GM19438 (cell line): ENCODE results near the gene SF1.

Experiments used
- ATAC-seq: cut with Tn5 transposase; IDR thresholded peaks from one replicate; pipeline ENCODE4 v1.9.1; 2021; ENCODE audit warnings: low read depth; ENCODE audit not compliant: unreplicated experiment

The SF1 gene

DNA sequence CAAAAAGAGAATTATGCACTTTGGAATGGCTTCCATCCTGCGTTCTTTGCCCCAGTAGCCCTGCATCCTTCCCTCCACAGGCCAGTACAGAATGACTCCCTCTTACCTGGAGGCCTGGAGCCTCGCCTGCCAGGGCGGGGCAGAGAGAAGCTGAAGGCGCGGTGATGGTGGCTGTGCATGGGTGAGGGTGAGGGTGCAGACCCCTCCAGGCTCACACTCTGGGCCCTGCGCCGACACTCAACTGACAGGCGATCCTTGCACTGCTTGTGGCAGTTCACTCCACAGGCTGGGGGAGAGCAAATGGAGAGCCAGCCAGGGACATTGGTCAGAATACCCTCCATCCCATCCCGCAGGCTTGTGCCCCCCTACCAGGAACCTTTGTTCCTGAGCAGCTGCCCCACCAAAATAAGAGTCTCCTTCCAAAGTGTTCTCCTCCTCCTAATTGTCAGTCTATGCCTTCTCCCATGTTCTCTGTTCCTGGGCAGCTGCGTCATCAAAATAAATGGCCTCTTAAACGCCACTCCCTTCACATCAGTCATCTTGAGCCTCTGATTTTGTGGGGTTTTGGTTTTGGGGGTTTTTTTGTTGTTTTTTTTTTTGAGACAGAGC is 49.5 kb downstream of the SF1 start:
- no peak for ATAC-seq

DNA sequence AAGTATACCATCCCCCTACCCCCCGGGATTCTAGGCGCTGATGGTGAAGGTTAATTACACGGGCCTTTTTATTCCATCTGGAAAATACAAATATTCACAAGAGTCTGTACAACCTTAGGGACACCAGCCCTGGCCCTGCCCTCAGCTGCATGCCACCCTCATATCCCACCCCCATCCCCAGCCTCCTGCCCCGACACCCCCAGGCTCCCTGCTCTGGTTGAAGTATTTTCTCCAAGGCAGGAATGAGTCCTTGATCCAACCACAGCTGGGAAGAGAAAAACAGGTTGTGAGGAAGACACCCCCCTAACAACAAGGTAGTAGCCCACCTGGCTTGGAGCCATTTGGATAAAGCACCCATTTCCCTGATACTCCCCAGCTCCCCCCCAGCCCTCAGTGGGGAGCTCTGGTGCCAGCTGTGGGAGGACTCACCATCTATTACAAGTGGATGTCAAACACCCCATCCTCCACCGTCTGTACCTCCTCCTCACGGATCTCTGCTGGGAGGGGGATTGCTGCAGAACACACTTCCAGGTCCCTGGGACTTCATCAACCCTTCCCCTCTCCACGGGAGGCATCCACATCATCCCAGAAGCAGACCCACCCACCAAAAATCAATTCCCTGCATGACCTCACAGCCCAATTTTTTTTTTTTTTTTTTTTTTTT is 51.3 kb downstream of the SF1 start:
- ATAC-seq: no peak

DNA sequence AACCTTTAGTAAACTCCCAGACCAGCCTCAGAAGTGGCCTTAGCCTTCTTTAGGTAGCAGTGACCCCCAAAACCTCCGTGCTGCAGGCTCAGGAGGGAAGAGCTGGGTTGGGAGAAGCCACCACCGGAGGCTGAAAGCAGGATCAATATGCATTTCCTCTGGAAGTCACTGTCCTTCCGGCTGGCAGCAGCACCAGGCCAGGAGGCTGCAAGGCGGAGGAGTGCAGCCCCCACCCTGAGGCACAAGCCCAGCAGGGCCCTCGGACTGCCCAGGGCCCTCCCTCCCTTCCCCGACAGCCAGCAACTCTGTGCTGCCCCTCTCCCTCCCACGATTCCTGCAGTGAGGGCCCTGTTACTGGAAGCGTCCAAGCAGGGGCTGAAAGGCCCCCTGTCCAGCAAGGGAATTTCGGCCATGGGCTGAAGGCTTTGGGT is 52.1 kb downstream of the SF1 start:
- no peak for ATAC-seq

DNA sequence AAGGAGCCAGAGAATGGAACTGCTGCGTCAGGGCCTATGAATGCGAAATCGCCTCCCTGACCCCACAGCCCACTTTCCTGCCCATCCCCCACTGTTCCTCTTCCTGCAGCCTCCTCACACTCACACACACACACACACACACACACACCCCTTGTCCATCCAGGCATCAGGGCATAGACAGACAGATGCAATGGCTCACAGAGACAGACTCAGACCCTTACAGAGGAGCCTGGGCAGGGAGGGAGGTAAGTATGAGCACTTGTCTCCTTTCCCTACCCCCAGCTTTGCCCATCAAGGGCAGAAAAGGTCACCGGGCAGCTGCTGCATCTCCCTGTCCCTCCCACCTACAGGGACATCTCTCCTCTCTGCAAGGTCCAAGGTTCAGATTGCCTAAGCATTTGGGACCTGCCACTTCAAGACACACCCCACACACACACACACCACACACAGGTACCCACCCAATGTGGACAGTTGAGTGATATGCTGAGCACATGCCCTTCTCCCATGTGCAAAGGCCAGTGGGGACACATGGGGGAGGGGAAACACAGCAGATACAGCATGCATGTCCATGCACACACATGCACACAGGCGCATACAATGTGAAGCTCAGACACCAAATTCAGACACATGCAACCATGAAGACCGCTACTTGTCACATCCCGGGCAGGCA is 53.3 kb downstream of the SF1 start:
- ATAC-seq: no peak

DNA sequence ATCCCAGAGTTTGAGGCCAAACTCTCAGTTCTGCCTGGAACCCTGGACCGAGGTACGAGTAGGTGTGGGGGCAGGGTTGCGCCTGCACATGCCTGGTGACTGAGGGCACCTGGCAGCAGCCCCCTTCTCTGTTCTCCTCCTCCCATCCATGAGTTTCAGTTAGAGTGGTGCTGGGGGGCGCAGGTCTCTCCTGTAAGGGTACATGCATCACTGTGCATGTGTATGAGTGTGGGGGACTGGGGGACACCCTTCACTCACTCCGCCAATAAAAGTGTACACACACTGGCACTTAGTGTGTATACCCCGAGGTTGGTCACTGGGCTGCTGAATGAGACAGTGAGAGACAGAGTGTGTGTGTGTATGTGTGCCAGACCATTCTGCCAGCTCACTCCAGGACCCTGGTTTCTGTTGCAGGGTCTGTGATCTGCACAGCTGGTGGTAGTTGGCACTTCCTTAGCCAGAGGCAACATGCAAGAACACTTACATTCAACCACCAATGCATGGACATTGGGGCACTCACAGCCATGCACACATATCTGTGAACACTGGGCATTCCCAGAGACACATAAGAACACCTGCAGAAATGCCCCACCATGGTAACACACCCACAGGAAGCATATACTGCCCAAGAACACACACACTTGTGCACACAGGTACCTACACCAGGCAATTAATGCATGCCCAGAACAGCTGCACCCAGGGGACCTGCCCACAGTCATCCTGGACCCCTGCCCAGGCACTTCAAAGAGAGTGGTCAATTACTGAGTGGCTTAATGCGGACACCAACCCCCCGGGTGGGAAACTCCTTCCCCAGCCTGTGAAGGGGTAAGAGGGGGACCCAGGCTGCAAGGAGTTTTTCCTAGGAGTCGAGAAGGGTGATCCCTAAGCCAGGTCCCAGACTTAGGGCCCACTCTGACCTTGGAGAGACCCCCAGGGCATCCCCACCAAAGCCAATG is 54.2 kb downstream of the SF1 start:
- ATAC-seq: no peak

DNA sequence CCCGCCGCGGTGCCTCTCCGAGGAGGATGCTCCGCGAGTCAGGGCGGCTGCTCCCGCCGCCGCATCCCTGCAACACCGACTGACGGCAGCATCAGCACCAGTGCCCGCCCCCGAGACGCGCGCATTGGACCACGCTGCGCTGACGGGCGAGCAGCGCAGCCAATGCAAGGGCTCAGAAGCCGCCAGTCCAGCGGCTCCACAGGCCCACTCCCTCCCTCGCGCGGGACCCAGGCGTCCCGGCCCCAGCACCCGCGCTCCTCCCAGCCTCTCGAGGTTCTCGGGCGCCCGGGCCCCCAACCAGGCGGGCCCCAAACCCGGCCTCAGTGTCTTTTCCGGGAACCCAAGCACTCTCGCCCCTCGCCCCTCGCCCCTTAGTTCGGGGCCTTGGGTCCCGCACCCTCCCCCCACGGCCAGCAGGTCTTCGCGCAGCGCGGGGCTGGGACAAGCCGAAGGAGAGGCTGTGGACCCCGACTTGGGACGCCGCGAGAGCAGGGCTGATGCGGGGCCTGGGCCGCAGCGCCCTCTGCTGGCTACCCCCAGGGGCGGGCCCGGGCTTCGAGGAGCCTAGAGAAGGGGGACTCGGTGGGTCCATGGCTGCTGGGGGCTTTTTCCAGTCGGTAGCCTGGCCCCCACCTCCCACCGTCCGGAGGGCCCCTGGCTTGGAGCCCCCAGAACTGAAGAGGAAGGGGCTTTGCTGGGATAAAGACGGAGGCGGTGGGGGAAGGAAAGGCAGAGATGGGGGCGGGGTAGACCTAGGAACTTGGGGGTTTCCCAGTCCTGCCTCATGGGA is 55.0 kb downstream of the SF1 start, which contains the start of gene NRXN2:
Gene NRXN2, minus strand, starts transcription at position 81 of the 790 bp plus-strand sequence. CDS start 9,498 bp downstream, outside the sequence.
- ATAC-seq: no peak

DNA sequence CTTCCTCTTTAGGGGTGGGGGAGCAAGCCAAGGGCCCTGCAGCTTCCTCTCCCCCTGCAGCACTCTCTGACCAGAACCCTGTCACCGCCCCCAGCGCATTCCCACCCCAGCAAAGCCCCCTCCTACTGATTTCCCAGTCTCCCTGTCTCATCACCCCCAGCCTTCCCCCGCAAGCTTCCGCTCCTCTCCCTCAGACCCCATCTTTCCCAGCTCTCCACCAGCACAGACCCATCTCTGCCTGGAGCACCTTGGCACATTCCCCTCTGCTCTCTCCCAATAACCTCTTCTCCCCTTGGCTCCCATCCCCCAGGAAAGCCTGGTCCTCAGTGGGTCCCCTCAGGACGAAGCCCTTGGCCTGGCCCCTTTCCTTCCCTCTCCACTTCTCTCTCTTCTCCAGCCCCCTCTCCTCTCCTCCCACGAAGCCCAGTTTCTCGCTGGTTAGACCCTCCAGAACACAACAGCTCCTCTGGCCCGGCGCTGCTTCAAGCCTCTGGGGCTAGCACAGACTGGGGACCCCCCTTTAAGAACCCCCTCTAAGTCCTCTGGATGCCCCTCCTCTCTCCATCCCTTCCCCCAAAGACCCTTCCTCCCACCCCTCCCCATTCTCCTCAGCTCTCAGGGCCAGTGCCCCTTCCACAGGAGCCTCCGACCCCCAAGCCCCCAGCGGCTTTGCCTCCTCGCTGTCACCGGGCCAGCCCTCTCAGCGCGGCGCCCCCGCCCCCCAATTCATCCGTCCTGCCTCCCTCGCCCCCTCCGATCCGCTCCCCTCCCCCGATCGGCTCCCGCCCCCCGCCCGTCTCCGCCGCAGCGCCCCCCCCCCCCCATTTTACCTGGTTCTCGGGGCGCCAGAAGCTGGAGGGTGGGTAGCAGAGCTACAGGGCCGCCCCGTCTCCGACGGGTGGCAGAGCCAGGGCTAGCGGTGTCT is 55.9 kb downstream of the SF1 start:
- no peak for ATAC-seq

DNA sequence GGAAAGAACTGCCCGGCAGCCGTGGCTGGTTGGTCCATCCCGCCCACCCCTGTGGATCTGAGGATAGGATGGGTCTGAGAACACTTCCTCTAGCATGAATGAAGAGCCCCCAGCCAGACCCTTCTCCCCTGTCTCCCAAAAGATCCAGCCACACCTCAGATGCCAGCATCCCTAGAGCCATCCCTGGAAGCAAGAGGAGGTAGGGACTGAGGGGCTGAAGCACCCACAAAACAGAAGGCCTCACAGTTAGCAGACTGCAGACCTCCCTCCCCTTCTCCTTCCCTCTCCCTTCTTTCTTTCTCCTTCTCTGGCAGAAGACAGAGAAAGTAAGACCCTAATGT is 57.0 kb downstream of the SF1 start:
- no peak for ATAC-seq

DNA sequence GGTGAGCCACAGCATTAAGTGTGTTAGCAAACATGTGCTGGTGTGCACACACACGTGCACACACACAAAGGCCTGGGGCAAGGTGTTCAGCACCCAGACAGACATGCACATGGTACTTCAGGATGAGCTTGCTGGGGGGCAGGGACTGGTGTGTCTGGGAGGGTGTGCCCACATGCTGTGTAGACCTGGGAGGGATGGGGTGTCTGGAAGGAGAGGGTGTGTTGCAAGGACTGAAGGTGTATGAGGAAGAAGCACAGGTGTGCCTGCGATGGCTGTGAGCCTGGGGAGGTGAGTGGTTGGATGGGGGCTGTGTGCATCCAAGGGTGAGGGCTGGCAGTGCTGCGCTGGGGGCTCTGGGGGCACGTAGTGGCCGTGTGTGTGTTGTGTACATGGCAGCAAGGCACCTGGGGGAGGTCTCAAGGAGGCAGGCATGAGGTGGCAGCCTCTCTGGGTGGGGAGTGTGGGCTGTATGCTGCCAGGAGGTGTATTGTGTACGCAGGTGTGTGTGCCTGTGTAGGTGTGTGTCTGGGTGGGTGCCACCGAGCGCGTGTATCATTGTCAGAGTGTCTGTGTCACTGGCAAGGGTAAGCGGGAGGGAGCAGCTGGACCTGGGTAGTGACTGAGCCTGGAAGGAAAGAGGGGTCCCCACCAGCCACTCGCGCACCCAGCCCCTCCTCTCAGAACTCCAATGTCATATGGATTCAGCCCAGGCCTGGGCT is 57.5 kb downstream of the SF1 start:
- no peak for ATAC-seq

DNA sequence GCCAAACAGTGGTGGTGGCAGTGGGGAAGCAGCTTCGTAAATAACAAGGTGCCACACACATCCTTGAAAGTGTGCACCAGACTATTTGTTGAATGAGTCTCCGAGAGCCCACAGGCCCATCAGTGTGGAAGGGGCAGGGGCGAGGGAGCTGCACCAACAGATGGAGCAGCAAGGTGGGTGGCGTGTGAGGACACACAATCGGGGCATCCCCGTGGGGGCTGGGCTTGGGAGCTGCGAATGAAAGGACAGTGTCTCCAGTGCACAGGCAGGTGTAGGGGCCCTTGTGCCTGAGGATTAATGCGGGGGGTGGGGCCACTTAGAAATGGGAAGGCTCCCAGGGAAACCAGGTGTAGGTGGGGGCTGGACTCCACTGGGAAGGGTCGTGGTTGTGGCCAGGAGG is 58.2 kb downstream of the SF1 start:
- no peak for ATAC-seq

DNA sequence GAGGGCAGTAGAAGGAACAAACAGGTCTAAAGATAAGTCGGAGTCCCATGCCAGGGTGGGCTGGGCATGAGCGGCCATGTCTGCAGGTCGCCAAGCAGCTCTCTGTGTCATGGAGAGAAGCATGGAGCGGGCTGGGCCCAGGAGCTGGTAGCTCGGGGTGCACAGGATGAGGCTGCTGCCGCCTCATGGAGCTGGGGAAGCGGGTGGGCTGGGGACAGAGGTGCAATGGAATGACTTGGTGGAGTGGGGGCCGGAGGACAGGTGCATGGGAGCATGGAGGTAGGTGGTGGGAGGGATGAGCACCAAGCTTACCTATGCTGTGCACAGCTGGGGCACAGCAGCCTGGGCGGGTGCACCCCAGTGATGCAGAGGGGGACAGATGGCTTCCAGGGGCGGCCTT is 58.9 kb downstream of the SF1 start:
- ATAC-seq: no peak

DNA sequence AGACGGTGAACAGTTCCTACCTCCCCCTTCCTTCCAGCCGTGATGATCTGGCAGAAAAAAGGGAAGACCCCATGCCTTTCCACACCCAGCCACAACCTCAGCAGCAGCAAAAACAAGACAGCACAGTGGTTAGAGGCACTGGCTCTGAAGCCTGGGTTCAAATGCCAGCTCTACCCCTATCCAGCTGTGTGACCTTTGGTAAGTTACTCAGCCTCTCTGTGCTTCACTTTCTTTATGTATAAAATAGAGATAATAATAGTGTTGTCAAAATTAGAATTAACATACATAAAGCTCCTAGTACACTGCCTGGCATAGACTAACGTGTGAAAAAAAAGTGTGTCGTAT is 59.6 kb downstream of the SF1 start:
- ATAC-seq: no peak

DNA sequence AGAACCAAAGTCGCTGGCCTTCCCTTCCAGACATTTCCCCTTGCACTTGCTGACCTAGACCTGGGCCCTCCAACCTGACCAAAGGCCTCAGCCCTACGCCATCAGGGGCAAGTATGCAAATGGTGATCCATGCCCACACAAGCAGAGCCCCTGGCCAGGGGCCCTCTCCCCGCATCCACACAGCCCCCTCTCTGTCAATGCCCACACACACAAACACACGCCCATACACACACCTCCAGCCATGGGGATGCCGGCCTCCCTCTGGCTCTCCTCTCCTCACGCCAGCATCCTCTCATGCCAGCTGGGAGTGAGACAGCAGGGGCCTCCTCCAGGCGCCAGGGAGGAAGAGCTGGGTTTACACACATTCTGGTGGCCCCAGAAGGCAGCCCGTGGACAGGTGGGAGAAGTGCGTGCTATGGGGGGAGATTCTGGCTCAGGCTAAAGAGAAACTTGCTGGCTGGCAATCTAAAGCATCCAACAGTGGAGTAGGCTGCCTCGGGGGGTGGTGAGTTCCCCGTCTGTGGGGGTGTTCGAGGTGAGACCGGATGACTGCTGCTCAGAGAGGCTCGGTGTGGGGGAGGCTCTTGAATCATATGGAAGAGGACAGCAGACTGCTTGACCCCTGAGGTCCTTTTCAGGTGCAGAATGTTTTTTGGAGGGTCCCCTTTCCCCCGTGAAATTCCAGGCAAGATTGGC is 60.1 kb downstream of the SF1 start:
- no peak for ATAC-seq

DNA sequence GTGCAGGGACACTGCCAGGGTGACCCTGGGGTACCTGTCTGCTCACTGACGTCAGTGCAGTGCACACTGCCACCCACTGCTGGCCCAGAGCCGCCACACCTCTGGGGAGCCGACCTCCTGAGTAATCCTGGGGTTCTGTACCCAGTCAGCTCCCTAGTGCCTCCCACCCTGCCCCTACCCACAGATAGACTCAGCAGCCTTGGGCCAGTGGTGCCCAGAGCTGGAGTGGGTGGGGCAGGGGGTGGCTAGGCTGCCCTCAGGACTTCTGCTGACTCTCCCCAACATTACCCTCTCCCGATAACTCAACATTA is 61.1 kb downstream of the SF1 start:
- no peak for ATAC-seq

DNA sequence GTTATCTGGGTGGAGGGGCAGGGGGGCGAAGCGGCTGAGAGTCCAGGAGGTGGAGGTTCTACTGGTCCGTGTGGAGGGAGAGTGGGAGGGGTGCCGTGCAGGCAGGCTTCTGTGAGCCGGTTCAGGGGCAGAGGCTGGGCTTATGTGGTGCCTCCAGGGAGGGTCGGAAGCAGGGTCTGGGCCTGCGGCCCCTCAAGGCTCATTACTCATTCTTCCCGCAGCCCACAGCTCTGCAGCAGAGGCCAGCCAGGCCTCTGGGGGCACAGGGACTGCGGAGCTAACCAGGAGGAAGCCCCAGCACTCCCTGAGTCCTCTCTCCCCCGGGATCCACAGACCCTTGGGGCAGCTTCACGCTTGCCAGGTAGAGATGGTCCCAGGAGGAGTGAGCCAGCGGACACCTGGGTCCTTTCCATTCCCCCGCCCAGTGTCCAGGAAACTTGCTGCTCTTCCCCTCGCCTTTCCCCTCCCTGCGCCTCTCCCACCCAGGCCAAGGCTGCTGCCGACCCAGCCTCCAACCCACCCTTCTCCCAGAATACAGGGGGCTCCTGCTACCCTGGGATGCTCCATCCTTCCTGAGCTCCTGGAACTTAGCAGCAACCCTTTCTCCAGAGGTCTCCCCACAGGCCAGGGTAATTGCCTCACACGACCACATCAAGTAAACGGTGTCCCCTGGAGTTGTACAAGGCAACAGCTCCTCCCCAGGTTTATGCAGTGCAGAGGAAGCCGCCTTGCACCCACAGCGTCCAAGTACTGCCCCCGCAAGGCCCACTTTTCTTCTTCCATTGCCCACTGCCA is 61.7 kb downstream of the SF1 start:
- no peak for ATAC-seq

DNA sequence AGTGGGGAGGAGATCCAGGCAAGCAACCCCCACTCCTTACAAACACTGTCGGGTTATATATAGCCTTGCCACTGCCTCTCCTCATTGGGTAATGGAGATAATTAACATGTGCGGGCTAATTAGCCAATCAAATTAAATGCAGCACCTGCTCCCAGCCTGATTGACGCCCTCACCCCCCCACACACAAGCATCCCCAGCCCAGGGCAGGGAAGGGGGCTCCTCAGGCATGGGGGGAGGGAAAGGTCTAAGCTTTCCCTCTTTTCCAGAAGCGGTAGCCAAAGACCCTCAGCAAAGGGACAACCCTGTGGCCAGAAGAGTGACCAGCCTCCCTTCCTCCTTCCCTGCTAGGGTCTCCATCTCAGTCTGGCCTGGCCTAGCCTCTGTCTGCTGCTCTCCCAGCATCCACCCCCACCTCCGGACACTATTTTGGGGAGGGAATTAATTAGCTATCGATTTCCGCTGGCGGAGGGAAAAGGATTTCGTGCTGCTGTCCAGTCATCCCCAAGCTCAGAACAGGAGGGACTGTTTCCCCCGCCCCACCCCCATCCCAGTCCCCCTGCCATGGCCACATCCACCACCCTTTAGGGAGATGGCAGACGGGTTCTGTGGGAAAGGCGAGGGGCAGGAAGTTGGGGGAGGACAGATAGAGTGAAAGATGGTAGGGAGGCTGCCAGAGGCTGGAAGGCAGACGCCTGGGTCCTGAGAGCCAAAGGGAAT is 62.4 kb downstream of the SF1 start:
- ATAC-seq: no peak

DNA sequence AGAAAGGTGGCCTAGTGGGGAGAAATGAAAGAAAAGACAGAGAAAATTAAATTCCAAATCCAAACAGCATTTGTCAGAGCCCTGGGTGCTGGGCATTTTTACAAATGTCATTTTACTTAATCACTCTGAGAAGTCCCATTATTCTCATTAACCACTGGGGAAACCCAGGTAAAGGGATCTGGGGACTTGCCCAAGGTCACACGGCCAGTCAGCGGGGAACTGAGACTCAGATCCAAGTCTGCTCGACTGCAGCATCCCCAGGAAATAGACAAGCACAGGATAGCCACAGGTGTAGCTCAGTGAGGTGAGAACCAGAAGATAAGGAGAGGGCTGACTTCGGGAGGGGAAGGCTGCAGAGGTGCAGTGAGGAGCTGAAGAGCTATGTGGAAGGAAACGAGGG is 63.2 kb downstream of the SF1 start:
- ATAC-seq: no peak
